ELF-1 (cell line): ENCODE data around the gene ST6GALNAC4.
A peak's percentile ranks its signal among the peaks of the same experiment; 100 is the strongest.

ENCODE experiments used
- DNase-seq: peaks from one replicate; pipeline ENCODE4 v3.0.0-alpha.2; 2016; ENCODE audit warnings: low read depth, low spot score

Gene ST6GALNAC4, protein sequence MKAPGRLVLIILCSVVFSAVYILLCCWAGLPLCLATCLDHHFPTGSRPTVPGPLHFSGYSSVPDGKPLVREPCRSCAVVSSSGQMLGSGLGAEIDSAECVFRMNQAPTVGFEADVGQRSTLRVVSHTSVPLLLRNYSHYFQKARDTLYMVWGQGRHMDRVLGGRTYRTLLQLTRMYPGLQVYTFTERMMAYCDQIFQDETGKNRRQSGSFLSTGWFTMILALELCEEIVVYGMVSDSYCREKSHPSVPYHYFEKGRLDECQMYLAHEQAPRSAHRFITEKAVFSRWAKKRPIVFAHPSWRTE

DNA sequence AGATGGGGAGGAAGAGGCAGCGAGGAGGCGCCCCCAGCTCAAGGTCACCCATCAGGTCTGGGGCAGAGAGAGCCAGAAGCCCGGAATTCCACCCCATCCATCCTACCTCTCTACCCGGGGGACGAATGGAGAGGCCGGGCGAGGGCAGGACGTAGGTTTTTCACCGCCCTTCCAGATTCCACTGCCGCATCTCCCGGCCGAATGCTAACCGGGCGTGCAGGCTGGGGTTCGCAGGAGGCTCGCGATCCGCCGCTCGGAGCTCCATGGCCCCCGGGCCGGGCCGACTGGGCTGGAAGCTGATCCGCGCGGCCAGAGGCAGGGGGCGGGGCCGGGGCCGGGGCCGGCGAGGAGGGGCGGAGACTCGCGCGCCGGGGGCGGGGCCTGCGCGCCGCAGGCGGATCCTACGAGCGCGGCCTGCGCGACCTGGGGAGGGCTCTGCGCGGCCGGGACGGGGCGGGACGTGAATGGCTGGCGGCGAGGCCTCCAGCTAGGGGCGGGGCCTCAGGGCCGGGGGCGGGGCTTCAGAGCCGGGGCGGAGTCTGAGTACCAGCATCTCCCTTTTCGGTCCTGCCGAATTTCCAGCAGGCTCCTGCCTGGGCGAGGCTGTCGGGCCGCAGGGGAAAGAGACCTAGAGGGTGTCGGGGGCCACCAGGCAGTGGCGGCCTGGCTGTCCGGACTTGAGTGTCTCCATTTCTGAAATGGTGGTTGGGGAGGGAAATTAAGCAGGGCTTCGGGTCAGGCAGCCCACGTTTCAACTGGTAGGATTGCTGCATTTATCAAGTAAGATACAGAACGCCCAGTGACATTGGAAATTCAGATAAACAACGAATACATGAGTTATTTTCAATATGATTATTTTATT lies at the start of gene ST6GALNAC4:
Gene ST6GALNAC4, minus strand, starts transcription at position 322 of the 862 bp plus-strand sequence. CDS start 622 bp downstream, outside the sequence.
- peak; percentile 74 for DNase-seq

GRCh38 chr9:127965953-127966352 lies 49.1 kb upstream of the ST6GALNAC4 start:
- DNase-seq, result no peak

DNA sequence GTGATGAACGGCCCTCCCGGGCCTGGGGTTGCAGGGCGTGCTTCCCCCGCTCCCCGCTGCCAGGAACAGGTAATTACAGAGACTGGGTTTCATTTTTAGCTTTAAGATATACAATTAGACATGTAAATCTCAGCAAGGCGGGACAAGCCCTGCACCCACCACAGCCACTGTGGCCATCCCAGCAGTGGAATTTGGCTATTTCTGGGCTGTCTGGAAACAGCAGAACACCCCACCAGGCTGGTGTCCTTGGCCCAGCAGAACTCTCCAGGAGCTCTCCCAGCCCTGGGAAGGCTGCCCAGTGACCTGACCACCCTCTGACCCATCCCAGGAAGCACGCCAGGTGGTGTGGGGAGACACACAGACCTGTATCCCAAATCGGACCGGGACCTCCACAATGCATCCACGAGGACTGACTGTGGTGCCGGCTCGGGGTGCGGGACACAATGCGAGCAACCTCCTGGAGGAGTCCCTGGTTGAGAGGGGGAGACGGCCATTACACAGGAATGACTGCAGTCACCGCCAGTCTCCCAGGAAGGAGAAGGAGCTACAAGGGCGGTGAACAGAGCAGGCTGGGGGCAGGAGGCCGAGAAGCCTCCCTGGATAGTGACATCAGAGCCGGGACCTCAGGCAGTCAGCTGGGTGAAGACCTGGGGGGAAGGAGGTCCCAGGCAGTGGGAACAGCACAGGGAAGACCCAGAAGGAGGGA lies 46.7 kb upstream of the ST6GALNAC4 start:
- no peak for DNase-seq

- no peak for DNase-seq
Measured at GRCh38 chr9:127963041-127963358, 46.2 kb upstream of the ST6GALNAC4 start.

GRCh38 chr9:127962278-127962677 lies 45.4 kb upstream of the ST6GALNAC4 start:
- no peak for DNase-seq

DNA sequence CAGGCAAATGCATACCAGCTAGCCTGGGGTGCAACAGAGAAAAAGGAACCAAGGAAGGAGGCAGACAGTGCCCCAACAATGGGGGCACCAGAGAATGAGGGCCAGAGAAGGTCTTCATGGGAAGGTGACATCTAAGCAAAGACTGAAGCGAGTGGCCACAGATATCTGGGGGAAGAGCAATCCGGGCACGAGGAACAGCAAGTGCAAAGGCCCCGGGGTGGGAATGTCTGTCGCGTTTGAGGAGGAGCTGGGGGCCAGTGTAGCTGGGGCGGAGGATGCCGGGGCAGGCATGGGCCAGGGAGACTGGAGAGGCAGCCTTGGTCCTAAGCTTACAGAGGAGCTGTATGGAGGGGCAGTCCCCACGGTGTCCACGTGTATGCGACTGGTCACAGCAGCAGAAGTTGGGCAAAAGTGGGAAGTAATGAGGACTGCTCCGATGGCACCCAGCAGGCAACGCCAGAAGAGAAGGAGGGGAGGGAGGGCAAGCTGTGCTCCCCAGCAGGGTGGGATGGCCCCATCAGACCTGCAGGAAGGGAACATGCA lies 44.8 kb upstream of the ST6GALNAC4 start:
- no peak for DNase-seq

DNA sequence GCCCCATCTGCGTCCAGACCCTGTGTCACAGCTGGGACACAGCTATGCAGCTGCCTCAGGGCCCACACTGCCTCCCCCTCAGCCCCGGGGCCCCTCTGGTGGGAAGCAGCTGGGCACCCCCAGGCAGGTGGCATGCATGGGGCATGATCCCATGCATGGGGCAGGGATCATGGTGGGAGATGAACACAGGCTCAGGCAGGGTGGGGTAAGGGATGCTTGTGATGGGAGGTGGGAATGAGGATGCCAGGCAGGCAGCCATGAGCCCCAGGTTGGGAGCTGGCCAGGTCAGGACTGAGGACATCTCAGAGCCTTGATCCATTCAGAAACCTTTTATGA lies 44.3 kb upstream of the ST6GALNAC4 start:
- no peak for DNase-seq

GRCh38 chr9:127960410-127961154 lies 43.7 kb upstream of the ST6GALNAC4 start:
- DNase-seq, result no peak

- DNase-seq, result no peak
Measured at GRCh38 chr9:127959841-127960409, 43.1 kb upstream of the ST6GALNAC4 start.

DNA sequence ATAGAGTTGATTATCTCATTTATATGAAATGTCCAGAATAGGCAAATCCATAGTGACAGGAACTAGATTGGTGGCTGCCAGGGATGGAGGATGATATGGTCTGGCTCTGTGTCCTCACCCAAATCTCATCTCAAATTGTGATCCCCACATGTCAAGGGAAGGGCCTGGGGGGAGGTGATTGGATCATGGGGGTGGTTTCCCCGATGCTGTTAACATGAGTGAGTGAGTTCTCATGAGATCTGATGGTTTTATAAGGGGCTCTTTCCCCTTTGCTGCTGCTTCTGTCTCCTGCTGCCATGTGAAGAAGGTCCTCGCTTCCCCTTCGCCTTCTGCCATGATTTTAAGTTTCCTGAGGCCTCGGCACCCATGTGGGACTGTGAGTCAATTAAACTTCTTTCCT lies 42.6 kb upstream of the ST6GALNAC4 start:
- DNase-seq, result no peak

GRCh38 chr9:127958728-127959127 lies 41.9 kb upstream of the ST6GALNAC4 start:
- DNase-seq, result no peak

- DNase-seq, result peak; percentile 81
Measured at GRCh38 chr9:127955294-127956015, 38.6 kb upstream of the ST6GALNAC4 start.

- DNase-seq, result no peak
Measured at GRCh38 chr9:127954831-127955293, 38.0 kb upstream of the ST6GALNAC4 start.

GRCh38 chr9:127953768-127954505 lies 37.1 kb upstream of the ST6GALNAC4 start:
- no peak for DNase-seq

DNA sequence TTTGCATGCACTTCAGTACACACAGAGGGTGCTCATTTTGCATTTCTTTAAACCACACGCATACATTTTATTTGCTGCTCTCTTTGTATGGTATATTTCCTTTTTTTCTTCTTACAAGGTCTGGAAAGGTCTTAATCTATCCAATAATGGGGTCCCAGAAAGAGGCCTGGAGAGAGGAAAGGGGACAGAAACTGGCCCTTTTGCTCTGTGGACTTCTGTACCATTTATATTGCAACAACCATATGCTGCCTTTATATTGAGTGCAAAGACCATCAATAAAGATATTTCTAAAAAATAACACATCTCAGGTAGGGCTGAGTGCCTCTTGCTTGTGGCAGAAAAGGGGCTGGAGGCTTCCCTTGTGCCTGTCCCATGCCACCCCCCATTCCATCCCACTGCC lies 36.3 kb upstream of the ST6GALNAC4 start:
- no peak for DNase-seq

DNA sequence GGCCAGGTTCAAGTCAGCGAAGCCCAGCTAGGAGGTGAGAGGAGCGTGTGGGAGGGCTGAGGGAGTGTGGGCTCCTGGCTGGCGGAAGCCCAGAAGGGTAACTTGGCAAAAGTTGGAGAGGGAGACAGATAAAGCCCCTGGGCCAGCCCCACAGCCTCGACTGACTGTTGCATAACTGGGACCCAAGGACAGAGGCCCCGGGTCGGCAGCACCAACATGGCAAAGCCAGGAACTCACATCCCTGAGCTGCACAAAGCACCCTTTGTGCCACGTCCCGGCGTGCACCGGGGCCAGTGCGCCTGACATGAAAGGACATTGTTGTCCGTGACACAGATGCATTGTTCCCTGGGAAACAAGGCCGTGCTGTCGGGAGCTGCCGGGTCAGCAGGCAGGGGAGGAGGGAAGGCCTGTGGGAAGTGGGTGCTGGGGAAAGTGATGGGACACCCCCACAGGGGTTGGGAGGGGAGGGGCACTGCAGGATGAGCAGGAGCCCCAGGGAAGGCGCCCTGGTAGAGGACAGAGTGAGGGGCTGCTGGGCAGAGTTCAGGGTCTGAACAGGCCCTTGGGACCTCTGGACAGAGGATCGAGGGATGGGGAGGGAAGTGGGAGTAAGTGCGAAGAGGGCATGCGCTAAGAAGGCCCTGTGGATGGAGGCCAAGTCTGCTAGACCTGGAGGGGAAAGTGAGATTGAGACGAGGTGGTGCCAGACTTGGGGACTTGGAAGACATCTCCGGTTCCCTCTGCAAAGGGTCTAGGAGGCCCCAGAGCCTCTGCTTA lies 33.9 kb upstream of the ST6GALNAC4 start:
- no peak for DNase-seq

DNA sequence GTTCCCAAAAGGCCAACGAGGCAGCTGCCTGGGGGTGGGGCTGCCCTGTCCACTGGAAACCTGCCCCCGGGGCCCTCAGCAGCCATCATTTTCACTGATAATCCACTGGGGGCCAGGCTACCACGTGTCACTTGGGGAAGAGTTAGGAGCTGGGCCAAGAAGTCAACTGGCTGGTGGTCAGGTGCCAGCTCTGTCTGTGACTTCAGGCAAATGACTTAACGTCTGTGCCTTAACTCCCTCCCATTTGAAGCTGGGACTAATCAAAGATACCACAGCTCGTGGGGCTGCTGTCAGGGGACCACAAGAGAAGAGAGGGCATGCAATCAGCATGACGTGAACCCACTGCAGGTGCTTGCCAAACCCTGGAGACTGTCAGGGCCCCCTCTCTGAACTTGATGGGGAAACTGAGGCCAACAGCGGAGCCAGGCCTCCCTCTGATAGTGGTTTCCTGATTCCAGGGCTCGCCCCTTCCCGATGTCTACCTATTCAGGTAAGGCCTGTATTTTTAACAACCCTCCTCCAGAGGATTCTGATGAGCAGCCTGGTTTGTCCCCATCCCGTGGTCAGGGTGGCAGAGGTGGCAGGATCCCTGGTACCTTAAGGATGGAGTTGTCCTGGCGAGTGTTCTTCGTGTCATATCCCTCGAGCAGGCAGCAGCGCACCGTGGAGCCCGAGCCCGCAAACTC lies 33.1 kb upstream of the ST6GALNAC4 start:
- no peak for DNase-seq
